PC-3 (cell line): Measurements from ENCODE around the gene PRDM12.

Experiments
- CTCF ChIP-seq: fragments of 300-600 bp; sonication (generic); conservative IDR thresholded peaks from 2 replicates; pipeline ENCODE4 v1.5.1; 2017; ENCODE audit warnings: antibody characterized with exemption, low read depth, mild to moderate bottlenecking, low read length
- EZH2 ChIP-seq: fragments of 300-600 bp; sonication (generic); IDR thresholded peaks from one replicate; pipeline ENCODE4 v1.6.1; 2017; ENCODE audit warnings: antibody characterized with exemption, mild to moderate bottlenecking, low read length; ENCODE audit not compliant: unreplicated experiment

GRCh38 chr9:130698514-130698913 is 34.1 kb downstream of the PRDM12 start:
- no peak for TF ChIP-seq EZH2
- no peak for TF ChIP-seq CTCF
